CD4-positive, alpha-beta T cell treated with Interleukin-6 at 100 ng/mL for 8 hours (primary cell): ENCODE data around the gene DLG4.
A peak's percentile ranks its signal among the peaks of the same experiment; 100 is the strongest.

Experiments used
- DNase-seq: peaks from one replicate; pipeline ENCODE4 v3.0.0-alpha.2; 2020; ENCODE audit warnings: mixed read lengths, low spot score

Gene DLG4

DNA sequence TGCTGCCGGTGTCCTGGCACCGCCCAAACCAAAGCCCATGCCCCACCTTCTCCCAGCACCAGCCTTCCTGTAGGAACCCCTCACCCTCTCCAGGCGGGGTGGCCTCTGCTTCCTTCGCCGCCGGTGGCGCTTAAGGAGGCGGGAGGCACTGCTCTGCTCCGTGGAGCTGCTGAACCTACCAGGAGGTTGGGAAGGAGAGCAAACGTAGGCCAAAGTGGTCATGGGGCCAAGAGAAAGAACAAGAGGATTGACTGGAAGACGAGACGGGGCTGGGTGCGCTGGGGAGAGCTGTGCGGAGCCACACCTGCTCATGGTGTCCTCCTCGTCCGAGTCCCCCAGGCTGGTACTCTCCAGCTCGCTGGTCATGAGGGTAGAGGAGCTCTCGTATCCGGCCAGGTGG is 9.9 kb upstream of the DLG4 start:
- DNase-seq, result no peak

GRCh38 chr17:7228920-7229319 is 9.3 kb upstream of the DLG4 start:
- DNase-seq, result no peak

GRCh38 chr17:7226721-7227710 is 7.4 kb upstream of the DLG4 start:
- DNase-seq, result no peak

DNA sequence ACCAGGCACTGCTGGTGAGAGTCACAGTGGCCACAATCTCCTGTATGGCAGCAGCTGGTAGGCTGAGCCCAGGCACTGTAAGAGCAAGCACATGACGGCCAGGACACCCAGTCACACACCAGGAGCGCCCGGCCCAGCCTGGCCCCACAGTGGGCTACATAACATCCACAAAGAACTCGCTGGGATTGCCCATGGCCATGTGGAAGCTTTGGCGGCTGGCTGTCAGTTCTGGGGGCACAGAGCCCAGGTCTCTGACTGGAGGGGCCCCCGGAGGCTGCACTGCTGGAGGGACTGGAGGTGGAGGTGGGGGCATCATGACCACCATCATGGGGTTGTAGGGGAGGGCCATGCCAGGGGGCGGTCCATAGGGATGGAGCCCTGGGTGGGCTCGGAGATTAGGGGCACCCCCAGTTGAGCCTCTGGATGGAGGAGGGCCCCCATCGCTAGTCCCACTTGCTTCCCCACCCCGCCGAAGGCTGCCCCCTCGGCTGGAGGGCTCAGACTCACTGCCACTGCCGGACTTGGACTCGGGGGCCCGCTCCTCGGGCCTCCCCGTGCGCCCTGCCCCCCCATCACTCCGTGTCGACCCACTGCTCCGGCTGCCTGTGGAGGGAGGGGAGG is 6.2 kb upstream of the DLG4 start:
- DNase-seq, result no peak

DNA sequence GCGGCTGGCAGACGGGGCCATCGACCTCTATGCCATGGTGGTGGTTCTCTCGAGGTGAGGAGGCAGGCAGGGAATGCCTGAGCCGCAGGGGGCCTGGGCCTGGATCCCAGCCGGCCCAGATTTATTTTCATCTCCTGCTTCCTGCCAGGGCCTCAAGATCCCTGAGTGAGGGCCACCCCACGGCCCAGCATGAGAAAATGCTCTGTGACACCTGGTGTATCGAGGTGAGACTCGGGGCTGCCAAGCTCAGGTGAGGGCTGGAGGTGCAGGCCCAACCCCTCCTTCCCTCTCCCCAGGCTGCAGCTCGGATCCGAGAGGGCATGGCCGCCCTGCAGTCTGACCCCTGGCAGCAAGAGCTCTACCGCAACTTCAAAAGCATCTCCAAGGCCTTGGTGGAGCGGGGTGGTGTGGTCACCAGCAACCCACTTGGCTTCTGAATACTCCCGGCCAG is 5.0 kb upstream of the DLG4 start:
- no peak for DNase-seq

GRCh38 chr17:7224110-7224509 is 4.5 kb upstream of the DLG4 start:
- no peak for DNase-seq

DNA sequence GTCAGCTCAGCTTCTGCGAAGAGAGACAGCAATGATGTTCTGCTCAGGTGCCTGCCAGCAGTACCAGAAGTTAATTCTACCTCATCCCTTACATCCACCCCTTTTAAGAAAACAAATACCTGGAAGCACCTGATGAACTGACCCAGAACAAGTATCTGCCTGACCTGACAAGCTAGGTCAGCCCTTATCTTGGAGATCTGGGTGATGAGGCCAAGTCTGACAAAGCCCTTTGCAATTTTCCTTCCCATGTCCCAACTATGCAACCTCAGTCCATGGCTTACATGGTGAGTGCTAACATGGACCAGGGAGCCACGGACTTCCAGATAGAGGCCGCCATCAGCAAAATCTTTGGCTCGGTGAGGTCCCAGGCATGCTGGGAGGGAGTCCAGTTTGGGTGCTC is 3.7 kb upstream of the DLG4 start:
- no peak for DNase-seq

DNA sequence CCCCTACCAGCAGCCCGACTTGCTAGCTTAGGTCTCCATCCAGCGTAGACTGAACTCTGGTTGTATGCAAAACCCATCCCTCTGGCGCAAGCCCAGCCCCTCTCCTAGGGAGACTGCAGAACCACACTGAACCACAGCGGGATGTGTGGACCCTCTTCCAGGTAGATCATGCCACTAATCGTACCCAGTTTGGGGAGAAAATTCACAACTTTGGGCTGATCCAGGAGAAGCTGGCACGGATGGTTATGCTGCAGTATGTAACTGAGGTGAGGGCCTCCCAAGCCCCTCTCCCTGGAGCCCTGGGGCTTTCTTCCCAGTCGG is 3.3 kb upstream of the DLG4 start:
- no peak for DNase-seq

DNA sequence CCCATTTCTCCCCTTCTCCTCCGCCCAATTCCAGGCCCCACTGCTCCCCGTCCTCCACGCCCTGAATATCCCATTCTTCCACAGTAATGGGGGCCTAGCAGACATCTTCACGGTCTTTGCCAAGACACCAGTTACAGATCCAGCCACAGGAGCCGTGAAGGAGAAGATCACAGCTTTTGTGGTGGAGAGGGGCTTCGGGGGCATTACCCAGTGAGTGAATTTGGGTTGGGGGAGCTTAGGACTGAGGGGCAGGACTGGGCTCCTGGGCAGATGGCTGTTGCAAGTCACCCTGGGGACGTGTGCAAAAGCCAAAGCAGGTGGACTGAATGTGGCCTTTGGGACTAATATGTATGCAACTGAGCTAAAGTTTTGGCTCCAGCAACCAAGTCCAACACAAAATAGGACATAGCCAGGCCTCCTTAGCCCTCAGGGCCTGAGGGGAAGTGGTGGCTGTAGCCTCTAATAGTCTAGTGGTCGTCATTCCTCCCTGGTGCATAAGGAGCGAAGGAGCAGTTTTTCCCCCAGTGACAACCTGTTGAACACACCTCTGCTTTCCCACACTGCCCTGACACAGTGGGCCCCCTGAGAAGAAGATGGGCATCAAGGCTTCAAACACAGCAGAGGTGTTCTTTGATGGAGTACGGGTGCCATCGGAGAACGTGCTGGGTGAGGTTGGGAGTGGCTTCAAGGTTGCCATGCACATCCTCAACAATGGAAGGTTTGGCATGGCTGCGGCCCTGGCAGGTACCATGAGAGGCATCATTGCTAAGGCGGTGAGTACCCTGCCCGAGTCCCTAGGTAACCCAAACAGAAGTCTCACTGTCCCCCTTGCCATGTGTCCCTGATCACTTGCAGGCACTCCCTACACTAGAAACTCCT is 2.7 kb upstream of the DLG4 start:
- no peak for DNase-seq

DNA sequence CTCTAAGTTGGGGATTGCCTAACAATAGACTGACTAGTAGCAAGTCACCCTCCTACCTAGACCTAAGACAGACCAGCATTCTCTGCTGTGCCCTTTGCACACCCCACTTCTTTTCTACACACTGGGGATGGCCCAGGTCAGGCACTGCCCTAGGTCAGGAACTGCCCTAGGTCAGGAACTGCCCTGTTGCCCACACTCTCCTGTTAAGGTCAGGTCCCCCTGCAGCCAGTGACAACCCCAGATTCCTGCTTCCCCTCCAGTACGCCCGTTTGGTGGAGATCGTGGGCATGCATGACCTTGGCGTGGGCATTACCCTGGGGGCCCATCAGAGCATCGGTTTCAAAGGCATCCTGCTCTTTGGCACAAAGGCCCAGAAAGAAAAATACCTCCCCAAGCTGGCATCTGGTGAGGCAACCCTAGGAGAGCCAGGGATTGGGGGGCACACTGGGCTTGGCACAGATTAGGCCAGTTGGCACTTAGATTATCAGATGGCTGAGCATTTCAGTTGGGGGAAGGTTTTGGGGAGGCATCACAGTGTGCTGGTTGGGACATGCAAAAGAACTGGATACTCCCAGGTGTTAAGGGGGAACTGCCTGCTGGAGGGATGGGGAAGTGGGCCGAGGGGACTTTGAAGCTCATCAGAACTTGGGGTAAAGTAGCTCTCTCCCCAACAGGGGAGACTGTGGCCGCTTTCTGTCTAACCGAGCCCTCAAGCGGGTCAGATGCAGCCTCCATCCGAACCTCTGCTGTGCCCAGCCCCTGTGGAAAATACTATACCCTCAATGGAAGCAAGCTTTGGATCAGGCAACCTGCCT is 1.8 kb upstream of the DLG4 start:
- no peak for DNase-seq

DNA sequence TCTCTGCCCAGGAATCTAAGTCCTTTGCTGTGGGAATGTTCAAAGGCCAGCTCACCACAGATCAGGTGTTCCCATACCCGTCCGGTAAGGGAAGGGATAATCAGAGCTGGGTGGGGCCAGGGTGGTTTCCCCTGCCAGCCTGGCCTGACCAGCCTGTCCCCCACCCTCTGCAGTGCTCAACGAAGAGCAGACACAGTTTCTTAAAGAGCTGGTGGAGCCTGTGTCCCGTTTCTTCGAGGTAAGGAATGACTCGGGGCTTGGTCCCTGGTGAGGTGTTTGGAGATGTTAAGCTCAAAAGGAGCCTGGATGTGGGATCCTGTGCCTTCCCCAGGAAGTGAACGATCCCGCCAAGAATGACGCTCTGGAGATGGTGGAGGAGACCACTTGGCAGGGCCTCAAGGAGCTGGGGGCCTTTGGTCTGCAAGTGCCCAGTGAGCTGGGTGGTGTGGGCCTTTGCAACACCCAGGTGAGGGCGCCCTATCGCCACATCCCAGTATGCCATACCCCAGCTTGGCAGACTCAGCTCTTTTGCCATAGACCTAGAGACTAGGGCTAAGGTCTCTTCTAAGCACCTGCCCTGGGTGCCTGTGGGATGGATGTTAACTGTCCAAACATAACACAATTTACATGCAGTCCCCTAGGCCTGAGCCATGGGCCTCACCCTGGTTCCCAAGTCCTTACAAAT is 1.1 kb upstream of the DLG4 start:
- peak; percentile 69 for DNase-seq

GRCh38 chr17:7219229-7219811 is 316 bp downstream of the DLG4 start:
- no peak for DNase-seq

- no peak for DNase-seq
These were observed 878 bp downstream of the DLG4 start for GRCh38 chr17:7218758-7219157.

DNA sequence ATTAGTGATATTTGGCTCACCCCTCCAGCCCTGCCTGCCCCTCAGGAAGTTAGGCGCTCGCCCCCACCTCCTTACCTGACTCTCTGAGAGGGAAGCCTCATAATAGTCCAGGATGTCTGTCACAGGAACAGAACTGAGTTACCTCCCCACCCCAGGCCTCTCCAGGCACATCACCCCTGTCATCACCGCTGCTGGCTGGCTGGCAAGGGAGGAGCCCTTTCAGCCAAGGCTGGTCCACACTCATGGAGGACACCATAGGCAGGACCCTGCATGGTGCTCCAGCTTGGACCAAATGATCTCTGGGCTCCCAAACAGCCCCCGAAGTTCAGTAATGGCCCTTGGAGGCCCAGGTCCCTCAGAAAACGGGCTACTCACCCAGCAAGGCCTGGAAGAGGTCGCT is 1.5 kb downstream of the DLG4 start:
- DNase-seq, result no peak

DNA sequence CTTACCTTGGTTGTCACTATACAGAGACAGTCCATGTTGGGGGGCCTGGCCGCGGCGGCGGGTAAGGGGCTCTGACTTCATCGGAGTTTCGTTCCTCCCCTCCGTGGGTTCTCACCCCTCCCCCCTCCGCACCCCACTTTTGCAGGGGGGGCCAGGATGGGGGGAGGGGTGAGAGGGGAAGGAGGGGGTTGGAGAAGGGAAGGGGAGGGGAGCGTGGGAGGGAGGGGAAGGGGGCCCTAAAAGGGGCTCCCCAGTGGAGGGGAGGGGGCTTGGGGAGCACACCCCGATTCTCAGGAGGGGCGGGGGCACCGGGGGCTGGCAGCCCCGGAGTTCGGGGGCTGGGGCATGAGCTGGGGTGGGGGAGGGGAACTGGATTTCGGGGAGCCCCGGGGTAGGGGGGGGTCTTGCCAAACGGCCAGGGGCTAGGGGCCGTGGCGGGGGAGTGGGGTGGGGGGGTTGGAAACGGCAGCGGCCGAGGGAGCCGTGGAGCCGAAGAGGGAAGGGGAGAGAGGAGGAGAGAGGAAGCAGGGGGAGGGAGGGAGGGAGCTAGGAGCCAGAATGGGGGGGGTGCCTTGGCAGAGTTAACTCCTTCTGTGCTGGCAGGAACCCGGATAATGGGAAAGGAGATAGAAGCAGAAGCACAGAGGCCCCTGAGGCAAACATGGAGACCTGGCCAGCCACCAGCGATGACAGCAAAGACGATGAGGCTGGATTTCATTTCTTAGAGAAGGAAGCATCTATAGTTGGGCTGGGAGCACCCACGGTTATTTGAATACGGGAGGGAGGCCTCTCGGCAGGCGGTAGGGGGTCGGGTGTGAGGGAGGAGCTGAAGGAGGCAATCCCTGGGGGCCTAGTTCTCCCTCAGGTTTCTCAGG is 2.3 kb downstream of the DLG4 start:
- DNase-seq, result no peak

- DNase-seq, result no peak
These were observed 3.2 kb downstream of the DLG4 start for GRCh38 chr17:7216242-7217112.

DNA sequence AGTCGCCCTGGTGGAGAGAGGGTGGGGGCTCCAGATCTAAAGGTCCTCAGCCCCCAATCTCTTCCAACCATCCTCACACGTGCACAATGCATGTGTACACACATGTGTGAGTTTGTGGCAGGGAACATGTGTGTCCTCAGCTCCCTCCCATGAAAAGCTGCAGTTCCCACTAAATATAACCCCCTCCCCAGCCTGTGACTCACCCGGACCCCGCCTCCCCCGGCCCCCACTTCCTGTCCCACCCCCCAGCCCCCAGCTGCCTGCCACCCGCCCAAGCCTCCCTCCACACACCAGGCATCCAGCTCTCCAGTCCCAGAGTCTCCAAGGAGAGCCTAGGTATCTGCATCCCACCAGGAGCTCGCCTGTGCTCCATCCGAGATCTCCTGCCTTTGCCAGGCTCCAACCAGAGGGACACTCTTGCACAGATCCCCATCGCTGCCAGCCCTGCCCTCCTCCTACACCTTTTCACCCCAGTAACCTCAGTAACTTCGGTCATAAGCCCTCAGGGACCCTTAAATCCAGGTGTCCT is 3.9 kb downstream of the DLG4 start:
- no peak for DNase-seq

DNA sequence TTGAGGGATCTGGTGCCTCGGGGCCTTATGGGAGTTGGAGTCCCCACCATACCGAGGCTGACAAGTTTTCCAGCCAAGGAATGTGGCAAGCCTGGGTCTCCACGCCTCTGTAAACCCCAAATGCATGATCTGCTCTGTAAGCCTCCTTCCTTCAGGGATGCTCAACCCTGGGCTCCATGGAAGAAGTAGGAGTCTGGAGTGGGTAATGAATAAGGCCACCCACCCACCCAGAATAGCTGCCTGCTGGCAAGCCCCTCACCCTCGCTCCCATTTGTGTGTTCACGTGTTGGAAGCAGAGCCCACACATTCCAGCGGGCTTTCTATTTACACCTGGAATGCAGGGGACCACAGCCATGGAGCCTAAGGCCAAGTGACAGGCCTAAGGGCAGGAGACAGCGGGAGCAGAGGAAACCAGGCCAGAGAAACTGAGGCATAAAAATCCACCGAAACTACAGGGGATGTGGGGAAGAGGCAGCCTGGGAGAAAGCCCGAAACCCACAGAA is 4.4 kb downstream of the DLG4 start:
- no peak for DNase-seq
